GM23338 (cell line): ENCODE data around the gene ADAMTS17. TPM values are rescaled to one million over a fixed set of nuclear protein-coding genes. Genes with fewer than 3 reads are reported as not detected.

ENCODE experiments used
- ATAC-seq: fragments of 200-7000 bp; cut with Tn5 transposase; 3 replicates; pipeline ENCODE4 v1.9.1; 2020
- DNase-seq: peaks from one replicate; pipeline ENCODE4 v3.0.0-alpha.2; 2015; ENCODE audit warnings: low spot score
- H2AFZ ChIP-seq: fragments of 200-600 bp; sonication (generic); 2 replicates; pipeline ENCODE4 v1.8.0; 2016; ENCODE audit warnings: antibody characterized with exemption, mild to moderate bottlenecking, moderate library complexity
- H3F3A ChIP-seq: fragments of 200-600 bp; sonication (generic); replicated peaks from 2 replicates; pipeline ENCODE4 v1.8.0; 2017; ENCODE audit warnings: antibody characterized with exemption, mixed run types, low read depth
- H3K27ac ChIP-seq: fragments of 200-600 bp; sonication (generic); 2 replicates; pipeline ENCODE4 v1.6.1; 2016; ENCODE audit warnings: low read depth
- H3K27me3 ChIP-seq: fragments of 200-600 bp; sonication (generic); 2 replicates; pipeline ENCODE4 v1.8.0; 2016; ENCODE audit warnings: mild to moderate bottlenecking, mixed run types, moderate library complexity; ENCODE audit not compliant: insufficient read depth
- H3K36me3 ChIP-seq: fragments of 200-600 bp; sonication (generic); 2 replicates; pipeline ENCODE4 v1.8.0; 2016; ENCODE audit warnings: mild to moderate bottlenecking; ENCODE audit not compliant: insufficient read depth
- H3K4me1 ChIP-seq: fragments of 200-600 bp; sonication (generic); 2 replicates; pipeline ENCODE4 v1.8.0; 2016; ENCODE audit warnings: mild to moderate bottlenecking, moderate library complexity; ENCODE audit not compliant: insufficient read depth
- H3K4me2 ChIP-seq: fragments of 200-600 bp; sonication (generic); 2 replicates; pipeline ENCODE4 v1.7.1; 2017; ENCODE audit warnings: mixed run types
- H3K4me3 ChIP-seq: fragments of 200-600 bp; sonication (generic); 2 replicates; pipeline ENCODE4 v1.6.1; 2016; ENCODE audit warnings: mixed run types
- H3K79me2 ChIP-seq: fragments of 200-600 bp; sonication (generic); replicated peaks from 2 replicates; pipeline ENCODE4 v1.8.0; 2017; ENCODE audit warnings: mild to moderate bottlenecking; ENCODE audit not compliant: insufficient read depth
- H3K9me2 ChIP-seq: fragments of 200-600 bp; sonication (generic); 2 replicates; pipeline ENCODE4 v1.8.0; 2017; ENCODE audit not compliant: insufficient read depth
- H4K20me1 ChIP-seq: fragments of 200-600 bp; sonication (generic); replicated peaks from 2 replicates; pipeline ENCODE4 v1.8.0; 2017; ENCODE audit warnings: mild to moderate bottlenecking; ENCODE audit not compliant: insufficient read depth
- H3K27ac Mint-ChIP-seq: 2 replicates; pipeline ENCODE4 v1.8.0; 2020; ENCODE audit warnings: inconsistent platforms, mild to moderate bottlenecking, moderate library complexity, mixed read lengths
- H3K27me3 Mint-ChIP-seq: 3 replicates; pipeline ENCODE4 v1.8.0; 2022; ENCODE audit warnings: low read depth, mild to moderate bottlenecking, moderate library complexity, mixed read lengths, inconsistent platforms; ENCODE audit not compliant: insufficient read depth, poor library complexity
- H3K36me3 Mint-ChIP-seq: 3 replicates; pipeline ENCODE4 v1.8.0; 2021; ENCODE audit warnings: low read depth, mild to moderate bottlenecking, inconsistent platforms, moderate library complexity, mixed read lengths
- H3K4me1 Mint-ChIP-seq: 3 replicates; pipeline ENCODE4 v1.8.0; 2020; ENCODE audit warnings: mild to moderate bottlenecking, inconsistent platforms, mixed read lengths
- H3K4me3 Mint-ChIP-seq: 3 replicates; pipeline ENCODE4 v1.8.0; 2021; ENCODE audit warnings: moderate library complexity, mild to moderate bottlenecking, inconsistent platforms, mixed read lengths
- H3K9me3 Mint-ChIP-seq: 3 replicates; pipeline ENCODE4 v1.8.0; 2020; ENCODE audit warnings: moderate library complexity, mild to moderate bottlenecking, inconsistent platforms, mixed read lengths
- CREB1 ChIP-seq: fragments of 250-450 bp; sonication (Bioruptor Pico); IDR thresholded peaks from 2 replicates; pipeline ENCODE4 v1.5.0; 2020; ENCODE audit warnings: low read depth, mild to moderate bottlenecking, moderate library complexity
- EZH2 ChIP-seq: fragments of 200-600 bp; sonication (generic); IDR thresholded peaks from one replicate; pipeline ENCODE4 v1.8.0; 2017; ENCODE audit warnings: antibody characterized with exemption, mild to moderate bottlenecking, low read depth; ENCODE audit not compliant: unreplicated experiment
- EZH2phosphoT487 ChIP-seq: fragments of 200-600 bp; sonication (generic); IDR thresholded peaks from one replicate; pipeline ENCODE4 v1.8.1; 2018; ENCODE audit warnings: antibody characterized with exemption; ENCODE audit not compliant: unreplicated experiment
- JUNB ChIP-seq: IDR thresholded peaks from one replicate; pipeline ENCODE4 v1.6.1; 2016; ENCODE audit warnings: antibody characterized with exemption; ENCODE audit not compliant: unreplicated experiment
- NANOG ChIP-seq: IDR thresholded peaks from 2 replicates; pipeline ENCODE4 v1.6.1; 2016; ENCODE audit warnings: antibody characterized with exemption, borderline replicate concordance
- POLR2AphosphoS5 ChIP-seq: IDR thresholded peaks from 2 replicates; pipeline ENCODE4 v1.6.1; 2016; ENCODE audit warnings: antibody characterized with exemption, low read depth
- REST ChIP-seq: IDR thresholded peaks from one replicate; pipeline ENCODE4 v1.6.1; 2018; ENCODE audit warnings: antibody characterized with exemption; ENCODE audit not compliant: unreplicated experiment
- STAT1 ChIP-seq: IDR thresholded peaks from one replicate; pipeline ENCODE4 v1.6.1; 2016; ENCODE audit warnings: antibody characterized with exemption; ENCODE audit not compliant: unreplicated experiment
- ZNF114 ChIP-seq: fragments of 250-450 bp; sonication (Bioruptor Pico); IDR thresholded peaks from 2 replicates; pipeline ENCODE4 v1.5.0; 2020; ENCODE audit warnings: mild to moderate bottlenecking, moderate library complexity
- ZNF331 ChIP-seq: fragments of 250-450 bp; sonication (Bioruptor Pico); IDR thresholded peaks from 2 replicates; pipeline ENCODE4 v1.5.0; 2020; ENCODE audit warnings: low read depth, mild to moderate bottlenecking, moderate library complexity
- polyA plus RNA-seq: library from polyadenylated mRNA; unstranded; fragments of >200 nt; fragmentation: Nextera tagmentation; extraction: Ambion mirVana; gene quantifications from 2 replicates; pipeline ENCODE4 v1.2.1, GENCODE V29; 2016
- total RNA-seq: library from RNA; depleted of rRNA; stranded (reverse); fragments of >200 nt; shearing (Covaris generic); gene quantifications from 2 replicates; pipeline ENCODE4 v1.2.3, GENCODE V29; 2014
- TF ChIP-seq, protein P1 (sequence below), 2 experiments: fragments of 200-600 bp in 1 of 2; sonication (generic) in 1 of 2; conservative IDR thresholded peaks; 2 replicates each; pipeline versions ENCODE4 v1.5.1 to v1.6.1; 2016 to 2017; ENCODE audit warnings: antibody characterized with exemption in 2 of 2, low read depth in 2 of 2, mild to moderate bottlenecking in 2 of 2, moderate library complexity in 1 of 2
- TF ChIP-seq, protein P2 (sequence below): IDR thresholded peaks from 2 replicates; pipeline ENCODE4 v1.6.1; 2016; ENCODE audit warnings: antibody characterized with exemption

Gene ADAMTS17
- total and polyA plus RNA-seq, 2 experiments from 2014 or later: 0.60 to 3.8 TPM

- TF ChIP-seq, protein P1, sequence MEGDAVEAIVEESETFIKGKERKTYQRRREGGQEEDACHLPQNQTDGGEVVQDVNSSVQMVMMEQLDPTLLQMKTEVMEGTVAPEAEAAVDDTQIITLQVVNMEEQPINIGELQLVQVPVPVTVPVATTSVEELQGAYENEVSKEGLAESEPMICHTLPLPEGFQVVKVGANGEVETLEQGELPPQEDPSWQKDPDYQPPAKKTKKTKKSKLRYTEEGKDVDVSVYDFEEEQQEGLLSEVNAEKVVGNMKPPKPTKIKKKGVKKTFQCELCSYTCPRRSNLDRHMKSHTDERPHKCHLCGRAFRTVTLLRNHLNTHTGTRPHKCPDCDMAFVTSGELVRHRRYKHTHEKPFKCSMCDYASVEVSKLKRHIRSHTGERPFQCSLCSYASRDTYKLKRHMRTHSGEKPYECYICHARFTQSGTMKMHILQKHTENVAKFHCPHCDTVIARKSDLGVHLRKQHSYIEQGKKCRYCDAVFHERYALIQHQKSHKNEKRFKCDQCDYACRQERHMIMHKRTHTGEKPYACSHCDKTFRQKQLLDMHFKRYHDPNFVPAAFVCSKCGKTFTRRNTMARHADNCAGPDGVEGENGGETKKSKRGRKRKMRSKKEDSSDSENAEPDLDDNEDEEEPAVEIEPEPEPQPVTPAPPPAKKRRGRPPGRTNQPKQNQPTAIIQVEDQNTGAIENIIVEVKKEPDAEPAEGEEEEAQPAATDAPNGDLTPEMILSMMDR (conservative IDR thresholded peaks at IDR 0.05; ENCODE audit: low read depth in 2 of 2): no peak
- TF ChIP-seq STAT1 (no peak), EZH2phosphoT487 (no peak), REST (no peak), CREB1 (no peak), NANOG (no peak), EZH2 (no peak), POLR2AphosphoS5 (no peak)
- TF ChIP-seq, protein P2, sequence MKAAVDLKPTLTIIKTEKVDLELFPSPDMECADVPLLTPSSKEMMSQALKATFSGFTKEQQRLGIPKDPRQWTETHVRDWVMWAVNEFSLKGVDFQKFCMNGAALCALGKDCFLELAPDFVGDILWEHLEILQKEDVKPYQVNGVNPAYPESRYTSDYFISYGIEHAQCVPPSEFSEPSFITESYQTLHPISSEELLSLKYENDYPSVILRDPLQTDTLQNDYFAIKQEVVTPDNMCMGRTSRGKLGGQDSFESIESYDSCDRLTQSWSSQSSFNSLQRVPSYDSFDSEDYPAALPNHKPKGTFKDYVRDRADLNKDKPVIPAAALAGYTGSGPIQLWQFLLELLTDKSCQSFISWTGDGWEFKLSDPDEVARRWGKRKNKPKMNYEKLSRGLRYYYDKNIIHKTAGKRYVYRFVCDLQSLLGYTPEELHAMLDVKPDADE: no peak
Observed at GRCh38 chr15:100113351-100114080, 228.3 kb downstream of the ADAMTS17 start (continued).

DNA sequence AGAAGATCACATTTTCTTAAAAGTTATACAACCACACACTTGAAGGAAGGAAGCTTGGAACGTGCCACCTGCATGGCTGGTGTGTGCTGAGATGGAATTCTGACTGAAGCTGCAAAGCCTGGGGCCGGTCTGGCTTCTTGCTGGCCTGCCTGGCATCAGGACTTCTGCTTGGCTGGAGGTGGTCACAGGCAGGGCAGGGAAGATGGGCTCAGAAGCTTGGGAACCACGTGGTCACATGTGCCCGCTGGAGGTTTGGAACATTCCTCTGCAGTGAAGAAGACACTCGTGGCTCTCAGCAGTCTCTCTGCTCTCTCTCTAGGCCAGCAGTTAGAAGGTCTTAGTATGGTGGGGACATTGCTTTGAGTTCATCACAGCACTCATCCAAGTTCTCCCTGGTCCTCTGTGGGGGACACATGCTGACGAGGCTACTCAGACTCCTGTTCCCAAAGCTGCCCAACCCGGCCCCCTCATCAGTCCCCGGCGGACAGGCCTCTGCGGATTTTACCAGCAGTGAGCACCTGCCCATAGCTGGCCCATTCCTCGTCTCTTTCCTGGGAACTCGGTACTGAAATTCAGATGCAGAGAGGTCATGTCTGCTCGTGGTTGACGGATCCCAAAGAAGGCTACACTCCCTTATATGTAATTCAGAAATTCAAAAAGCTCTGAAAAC is 229.0 kb downstream of the ADAMTS17 start:
- no peak for DNase-seq
- ATAC-seq: no peak
- no peak overlapping the region for H3K27ac ChIP-seq
- no peak for TF ChIP-seq POLR2AphosphoS5
- no peak for TF ChIP-seq CREB1
- no peak for TF ChIP-seq ZNF331
- TF ChIP-seq ZNF114: no peak
- no peak for TF ChIP-seq NANOG
- no peak for TF ChIP-seq STAT1
- TF ChIP-seq JUNB: no peak
- no peak for TF ChIP-seq EZH2phosphoT487
- TF ChIP-seq, protein P1 (conservative IDR thresholded peaks at IDR 0.05; ENCODE audit: low read depth in 2 of 2): no peak

More for the DNA sequence above, 229.0 kb downstream of the ADAMTS17 start:
- Histone ChIP-seq H2AFZ (no peak overlapping the region), H3K4me2 (no peak overlapping the region), H4K20me1 (no peaks in the 10 kb centered on the region), H3K27me3 (no peaks in the 10 kb centered on the region), H3K4me3 (no peak overlapping the region), H3K36me3 (no peaks in the 10 kb centered on the region), H3F3A (no peaks in the 10 kb centered on the region), H3K79me2 (no peaks in the 10 kb centered on the region), H3K9me2 (no peaks in the 10 kb centered on the region), H3K4me1 (0 out of 2 replicates have a peak, but pooled peaks cover 7% of the 10 kb centered on the region)
- Mint-ChIP-seq H3K36me3 (no peaks in the 10 kb centered on the region), H3K27ac (no peak overlapping the region), H3K4me3 (no peak overlapping the region), H3K27me3 (peaks cover 2% of the 10 kb centered on the region), H3K9me3 (no peaks in the 10 kb centered on the region; the same call in 2 of the 3 replicates), H3K4me1 (peaks cover 10% of the 10 kb centered on the region)
